H1 (cell line): ENCODE data around the gene NETO2. TPM values are rescaled to one million over a fixed set of nuclear protein-coding genes. Genes with fewer than 3 reads are reported as not detected.

Experiments
- CTCF ChIA-PET: fragments of 300-600 bp; sonication (Branson Sonifier 250); formaldehyde crosslinking; loops from one replicate; lab custom pipeline; 2021; ENCODE audit not compliant: partially characterized antibody; lab: Charles Lee
- POLR2A ChIA-PET: fragments of 300-600 bp; sonication (Branson Sonifier 250); formaldehyde crosslinking; loops from one replicate; lab custom pipeline; 2021; ENCODE audit warnings: inconsistent platforms; ENCODE audit not compliant: partially characterized antibody; lab: Charles Lee
- DNase-seq, 2 experiments: peaks; one replicate each; pipeline versions ENCODE4 v3.0.0 to v3.0.0-alpha.2; 2010 to 2022; ENCODE audit warnings: low spot score in 2 of 2, low read depth in 1 of 2, mixed read lengths in 1 of 2
- FAIRE-seq: peaks from 2 replicates; lab custom pipeline; 2011; peaks lifted over from hg19 to GRCh38; lab: Jason Lieb, UNC
- H2AFZ ChIP-seq: 2 replicates; pipeline ENCODE4 v1.8.1; 2012; ENCODE audit warnings: low read length, inconsistent platforms
- H2AK5ac ChIP-seq: 2 replicates; pipeline ENCODE4 v1.6.1; 2013; ENCODE audit warnings: low read depth, low read length
- H2BK120ac ChIP-seq: replicated peaks from 2 replicates; pipeline ENCODE3; 2013; ENCODE audit warnings: low read depth, low read length, inconsistent platforms
- H2BK12ac ChIP-seq: 2 replicates; pipeline ENCODE4 v1.6.1; 2013; ENCODE audit warnings: low read depth, low read length
- H2BK15ac ChIP-seq: 2 replicates; pipeline ENCODE4 v1.6.1; 2013; ENCODE audit warnings: low read length
- H2BK20ac ChIP-seq: 2 replicates; pipeline ENCODE4 v1.6.1; 2013; ENCODE audit warnings: low read length
- H2BK5ac ChIP-seq: 2 replicates; pipeline ENCODE4 v1.6.1; 2013; ENCODE audit warnings: low read depth, low read length
- H3K14ac ChIP-seq: 2 replicates; pipeline ENCODE4 v1.6.1; 2013; ENCODE audit warnings: inconsistent platforms; ENCODE audit not compliant: insufficient read length
- H3K18ac ChIP-seq: 2 replicates; pipeline ENCODE4 v1.6.1; 2013; ENCODE audit warnings: low read length; ENCODE audit errors: extremely low read depth
- H3K23ac ChIP-seq: 2 replicates; pipeline ENCODE4 v1.6.1; 2013; ENCODE audit warnings: inconsistent platforms; ENCODE audit not compliant: insufficient read length
- H3K23me2 ChIP-seq: 2 replicates; pipeline ENCODE4 v1.6.1; 2013; ENCODE audit warnings: low read depth, low read length
- H3K27ac ChIP-seq: 2 replicates; pipeline ENCODE4 v1.6.1; 2011; ENCODE audit warnings: low read depth, low read length, inconsistent platforms
- H3K27me3 ChIP-seq, 4 experiments: replicated peaks in 1 of 4; 1 replicate in 1 of 4; 2 replicates in 3 of 4; pipeline versions ENCODE4 v1.6.1 to v1.8.1; 2011 to 2013; ENCODE audit warnings: low read length in 3 of 4, mild to moderate bottlenecking in 3 of 4, inconsistent platforms in 2 of 4, mixed read lengths in 2 of 4, moderate library complexity in 1 of 4; ENCODE audit not compliant: control insufficient read depth in 3 of 4, insufficient read depth in 3 of 4; ENCODE audit errors: extremely low read depth in 1 of 4
- H3K36me3 ChIP-seq, 4 experiments: 2 replicates each; pipeline versions ENCODE4 v1.6.1 to v1.8.1; 2011 to 2013; ENCODE audit warnings: mild to moderate bottlenecking in 4 of 4, low read length in 3 of 4, moderate library complexity in 2 of 4, control low read depth in 1 of 4, inconsistent platforms in 1 of 4; ENCODE audit not compliant: insufficient read depth in 4 of 4, control insufficient read depth in 2 of 4
- H3K4ac ChIP-seq: replicated peaks from 2 replicates; pipeline ENCODE3; 2013; ENCODE audit warnings: low read length, low read depth, mixed read lengths, inconsistent platforms; ENCODE audit not compliant: insufficient read length
- H3K4me1 ChIP-seq, 4 experiments: replicated peaks in 1 of 4; 1 replicate in 1 of 4; 2 replicates in 3 of 4; pipeline versions ENCODE4 v1.6.1 to v1.8.1; 2011 to 2013; ENCODE audit warnings: low read length in 3 of 4, inconsistent platforms in 2 of 4, mixed read lengths in 1 of 4; ENCODE audit not compliant: insufficient read depth in 4 of 4, control insufficient read depth in 3 of 4
- H3K4me2 ChIP-seq, 2 experiments: 2 replicates each; pipeline versions ENCODE4 v1.6.1 to v1.8.1; 2011 to 2013; ENCODE audit warnings: low read depth in 2 of 2, low read length in 2 of 2, control low read depth in 1 of 2, inconsistent platforms in 1 of 2, mild to moderate bottlenecking in 1 of 2; ENCODE audit not compliant: insufficient read depth in 1 of 2
- H3K4me3 ChIP-seq, 4 experiments: fragments of 200-600, 300-600 bp in 1 of 4; sonication (generic), shearing (Covaris generic), sonication (Bioruptor Twin) in 1 of 4; 2 replicates each; pipeline versions ENCODE4 v1.5.1 to v1.8.1; 2011 to 2016; ENCODE audit warnings: low read length in 4 of 4, low read depth in 3 of 4, control low read depth in 2 of 4, inconsistent platforms in 2 of 4, mild to moderate bottlenecking in 2 of 4, mixed read lengths in 1 of 4, moderate library complexity in 1 of 4; ENCODE audit not compliant: insufficient read depth in 2 of 4; ENCODE audit errors: extremely low read depth in 1 of 4
- H3K56ac ChIP-seq: replicated peaks from 2 replicates; pipeline ENCODE3; 2013; ENCODE audit warnings: low read depth, mild to moderate bottlenecking, mixed read lengths, low read length, inconsistent platforms; ENCODE audit not compliant: insufficient read length
- H3K79me1 ChIP-seq: 2 replicates; pipeline ENCODE4 v1.6.1; 2013; ENCODE audit warnings: low read depth, low read length, control low read depth
- H3K79me2 ChIP-seq, 2 experiments: 2 replicates each; pipeline versions ENCODE4 v1.6.1 to v1.8.1; 2012 to 2013; ENCODE audit warnings: low read length in 2 of 2, mild to moderate bottlenecking in 2 of 2, inconsistent platforms in 1 of 2; ENCODE audit not compliant: insufficient read depth in 2 of 2, control insufficient read depth in 1 of 2
- H3K9ac ChIP-seq, 4 experiments: replicated peaks in 1 of 4; 1 replicate in 1 of 4; 2 replicates in 3 of 4; pipeline versions ENCODE4 v1.6.1 to v1.8.1; 2011 to 2013; ENCODE audit warnings: low read depth in 3 of 4, low read length in 3 of 4, control low read depth in 2 of 4, mild to moderate bottlenecking in 2 of 4, moderate library complexity in 2 of 4, inconsistent platforms in 1 of 4; ENCODE audit errors: extremely low read depth in 1 of 4
- H3K9me3 ChIP-seq, 2 experiments: 2 replicates each; pipeline versions ENCODE4 v1.6.1 to v1.8.1; 2012 to 2013; ENCODE audit warnings: mild to moderate bottlenecking in 2 of 2, moderate library complexity in 2 of 2, control low read depth in 1 of 2, inconsistent platforms in 1 of 2, low read depth in 1 of 2, low read length in 1 of 2, mixed read lengths in 1 of 2; ENCODE audit not compliant: insufficient read depth in 2 of 2
- H4K20me1 ChIP-seq, 2 experiments: replicated peaks in 1 of 2; 2 replicates each; pipeline versions ENCODE3 to v1.8.1; 2011 to 2013; ENCODE audit warnings: inconsistent platforms in 2 of 2, low read length in 2 of 2, mild to moderate bottlenecking in 1 of 2; ENCODE audit not compliant: insufficient read depth in 2 of 2, control insufficient read depth in 1 of 2
- H4K5ac ChIP-seq: 2 replicates; pipeline ENCODE4 v1.6.1; 2013; ENCODE audit warnings: low read length, low read depth, mixed read lengths, inconsistent platforms; ENCODE audit not compliant: insufficient read length
- H4K8ac ChIP-seq: 2 replicates; pipeline ENCODE4 v1.8.0; 2013; ENCODE audit warnings: mild to moderate bottlenecking, moderate library complexity, low read length, inconsistent platforms; ENCODE audit not compliant: insufficient read depth; ENCODE audit errors: extremely low read depth
- H4K91ac ChIP-seq: replicated peaks from 2 replicates; pipeline ENCODE3; 2013; ENCODE audit warnings: low read length, mixed read lengths, inconsistent platforms; ENCODE audit not compliant: insufficient read length
- ATF2 ChIP-seq: IDR thresholded peaks from 2 replicates; pipeline ENCODE4 v1.6.1; 2012; ENCODE audit warnings: low read length, inconsistent platforms
- CBX8 ChIP-seq: fragments of 300-800, 300-1000 bp; sonication (generic); IDR thresholded peaks from 2 replicates; pipeline ENCODE4 v1.7.1; 2016; ENCODE audit warnings: low read depth, low read length, borderline replicate concordance
- JUND ChIP-seq: IDR thresholded peaks from 2 replicates; pipeline ENCODE4 v1.6.1; 2011; ENCODE audit warnings: mild to moderate bottlenecking, improper control_type of control experiment, low read length
- PHF8 ChIP-seq: fragments of 200-600 bp; sonication (generic); conservative IDR thresholded peaks from 2 replicates; pipeline ENCODE4 v1.7.1; 2012; ENCODE audit warnings: low read depth, mild to moderate bottlenecking, inconsistent platforms, low read length, moderate library complexity
- POLR2A ChIP-seq, 2 experiments: IDR thresholded peaks; 1 replicate in 1 of 2; 2 replicates in 1 of 2; pipeline ENCODE4 v1.6.1; 2011; ENCODE audit warnings: low read depth in 2 of 2, low read length in 2 of 2, mild to moderate bottlenecking in 2 of 2; ENCODE audit errors: control extremely low read depth in 1 of 2
- TAF7 ChIP-seq: optimal IDR thresholded peaks from 2 replicates; pipeline ENCODE3; 2011; ENCODE audit warnings: low read depth, mild to moderate bottlenecking, inconsistent platforms, low read length, moderate library complexity, borderline replicate concordance
- ZNF274 ChIP-seq: IDR thresholded peaks from 2 replicates; pipeline ENCODE4 v1.7.0; 2012; ENCODE audit warnings: low read length, borderline replicate concordance; ENCODE audit errors: extremely low read depth
- WGBS, 2 experiments: shearing (Covaris generic) in 1 of 2; methylation state at CpG; one replicate each; pipeline versions ENCODE4 v1.1.6 to v1.1.7; 2013 to 2015; ENCODE audit warnings: low lambda C conversion rate in 2 of 2, mixed read lengths in 2 of 2, inconsistent platforms in 1 of 2, low coverage in 1 of 2, missing lambda C conversion rate in 1 of 2; ENCODE audit not compliant: insufficient replicate concordance in 2 of 2, insufficient coverage in 1 of 2, insufficient read length in 1 of 2; ENCODE audit errors: extremely low coverage in 1 of 2, missing lambda C conversion rate in 1 of 2; 5-methylcytosine and 5-hydroxymethylcytosine counted together
- polyA plus RNA-seq, 7 experiments: library from polyadenylated mRNA; depleted of rRNA in 3 of 7; stranded (reverse) in 5 of 7; unstranded in 2 of 7; fragments of >200 nt in 5 of 7; fragments of 200-250 nt in 2 of 7; gene quantifications; 1 replicate in 5 of 7; 2 replicates in 1 of 7; 4 replicates in 1 of 7; pipeline versions ENCODE4 v1.2.1 to v1.2.3, GENCODE V29; 2011 to 2013; ENCODE audit warnings: missing spikeins in 2 of 7, mixed read lengths in 2 of 7
- total RNA-seq: library from RNA; stranded (reverse); fragmentation: NEBNext Ultra II Directional; extraction: Animal tissue kit (Norgen Biotek cat#: 25700); gene quantifications from 2 replicates; pipeline ENCODE4 v1.2.1, GENCODE V29; 2021

NETO2 gene
- total and polyA plus RNA-seq, 2 of the 8 experiments (the other 6 are each of a cell fraction or from before 2014, with no cell fraction given) = 9.4 to 12.5 TPM

GRCh38 chr16:47033176-47033575 is 110.6 kb downstream of the NETO2 start:
- POLR2A ChIA-PET = no interaction called here
- Histone ChIP-seq H4K5ac (no peak overlapping the region), H3K18ac (no peak overlapping the region), H3K27ac (no peak overlapping the region), H3K27me3 (peaks cover 0 to 12% (median 2%) of the 10 kb centered on the region in 4 experiments; a peak in 3 of 7 replicates), H2AK5ac (no peak overlapping the region), H4K8ac (no peak overlapping the region), H4K20me1 (no peaks in the 10 kb centered on the region), H3K23me2 (peaks cover 1% of the 10 kb centered on the region), H3K9me3 (no peaks in the 10 kb centered on the region), H3K4ac (no peak overlapping the region), H2BK120ac (no peak overlapping the region), H3K4me2 (no peak overlapping the region), H2BK15ac (no peak overlapping the region), H3K79me2 (no peaks in the 10 kb centered on the region), H3K23ac (no peak overlapping the region), H3K79me1 (no peaks in the 10 kb centered on the region), H3K9ac (no peak overlapping the region), H2BK12ac (no peak overlapping the region), H2AFZ (no peak overlapping the region), H2BK5ac (no peak overlapping the region), H2BK20ac (no peak overlapping the region), H3K4me1 (no peaks in the 10 kb centered on the region), H3K4me3 (no peak overlapping the region), H4K91ac (no peak overlapping the region), H3K56ac (no peak overlapping the region), H3K36me3 (no peaks in the 10 kb centered on the region), H3K14ac (no peak overlapping the region)
- no peak for FAIRE-seq
- CTCF ChIA-PET = interaction anchor here (0.7 kb wide), 1 partner anchor 11 kb away, joined by 3 read pairs; no protein-coding TSS in a partner anchor
- DNase-seq = no peak
- 89% methylated on average over 3 of the region's 3 CpGs; no CpG with 5 or more reads in 1 of the 2 experiments for WGBS, 2 experiments
- TF ChIP-seq PHF8 (no peak), TAF7 (no peak), ZNF274 (no peak), ATF2 (no peak), CBX8 (no peak), JUND (no peak), POLR2A (IDR thresholded peaks at IDR 0.05; ENCODE audit: control extremely low read depth in 1 of 2, low read depth in 2 of 2, low read length in 2 of 2) (no peak)
